ENCODE results near the gene QSOX2. TPM values are rescaled to one million over a fixed set of nuclear protein-coding genes. Genes with fewer than 3 reads are reported as not detected.

The QSOX2 gene
- total and polyA plus RNA-seq, 7 donors = 0.60 to 10.1 (median 3.5) TPM

- H3K4me3 ChIP-seq = no peak overlapping the region
- no peaks in the 10 kb centered on the region for H3K36me3 ChIP-seq
- H3K4me1 ChIP-seq = no peaks in the 10 kb centered on the region
- no peak for TF ChIP-seq EP300 (IDR thresholded peaks at IDR 0.05)
- no peak for TF ChIP-seq POLR2AphosphoS5 (IDR thresholded peaks at IDR 0.05)
- TF ChIP-seq CTCF (IDR thresholded peaks at IDR 0.05) = no peak
- TF ChIP-seq POLR2A (IDR thresholded peaks at IDR 0.05) = no peak
- intact Hi-C loops (cut with DNase I) = no loop called here
- no peak overlapping the region for H3K27ac ChIP-seq
- 84 to 90% methylated on average over 16 of the region's 16 CpGs for WGBS, 2 donors
- DNase-seq = no peak
- H3K27me3 ChIP-seq = peaks cover 2 to 48% (median 25%) of the 10 kb centered on the region in 3 donors
- H3K9me3 ChIP-seq = no peaks in the 10 kb centered on the region
Observed at GRCh38 chr9:136159851-136160250, 85.8 kb downstream of the QSOX2 start.

GRCh38 chr9:136157477-136158265, 87.9 kb downstream of the QSOX2 start:
- intact Hi-C loops (cut with DNase I) = no loop called here
- DNase-seq = no peak
- Histone ChIP-seq H3K4me1 (no peaks in the 10 kb centered on the region), H3K9me3 (no peaks in the 10 kb centered on the region), H3K27ac (no peak overlapping the region), H3K27me3 (peaks cover 4 to 52% (median 25%) of the 10 kb centered on the region in 3 donors), H3K36me3 (no peaks in the 10 kb centered on the region), H3K4me3 (no peak overlapping the region)
- WGBS, 2 donors = 65 to 68% methylated on average over 20 of the region's 20 CpGs
- TF ChIP-seq CTCF (IDR thresholded peaks at IDR 0.05) (no peak), POLR2AphosphoS5 (IDR thresholded peaks at IDR 0.05) (no peak)

Other genes with a start within 250 kb of the QSOX2 start
- 10 to 100 TPM; 41.6 to 80.0 (median 65.4) TPM for gene NACC2, start 150.5 kb downstream of the QSOX2 start, total RNA-seq
- gene NACC2, start 150.5 kb downstream of the QSOX2 start, polyA plus RNA-seq = 10 to 100 TPM in 1 of 3 donors, 1 to 10 TPM in 2; 3.6 to 14.3 (median 5.1) TPM
- gene TMEM250, start 126.9 kb downstream of the QSOX2 start, total RNA-seq = 10 to 100 TPM; 23.7 to 35.6 (median 30.2) TPM
- 10 to 100 TPM; 25.4 to 48.4 (median 27.6) TPM for gene TMEM250, start 126.9 kb downstream of the QSOX2 start, polyA plus RNA-seq
- gene LHX3, start 40.7 kb downstream of the QSOX2 start, total RNA-seq = not detected
- gene LHX3, start 40.7 kb downstream of the QSOX2 start, polyA plus RNA-seq = not detected
- not detected for gene CCDC187, start 58.3 kb upstream of the QSOX2 start, total RNA-seq
- under 1 TPM in 1 of 3 donors, not detected in 2; 0.32 TPM for gene CCDC187, start 58.3 kb upstream of the QSOX2 start, polyA plus RNA-seq
- 10 to 100 TPM in 2 of 4 donors, 1 to 10 TPM in 2; 5.0 to 16.1 (median 12.2) TPM for gene GPSM1, start 81.7 kb upstream of the QSOX2 start, total RNA-seq
- gene GPSM1, start 81.7 kb upstream of the QSOX2 start, polyA plus RNA-seq = 1 to 10 TPM; 2.3 to 4.8 (median 2.4) TPM
- 10 to 100 TPM; 19.7 to 41.9 (median 37.8) TPM for gene DNLZ, start 117.9 kb upstream of the QSOX2 start, total RNA-seq
- 10 to 100 TPM in 2 of 3 donors, 1 to 10 TPM in 1; 8.4 to 11.6 (median 10.2) TPM for gene DNLZ, start 117.9 kb upstream of the QSOX2 start, polyA plus RNA-seq
- gene CARD9, start 127.9 kb upstream of the QSOX2 start, total RNA-seq = 1 to 10 TPM; 1.5 to 6.9 (median 2.3) TPM
- 1 to 10 TPM; 1.8 to 3.0 (median 2.3) TPM for gene CARD9, start 127.9 kb upstream of the QSOX2 start, polyA plus RNA-seq
- gene SNAPC4, start 154.4 kb upstream of the QSOX2 start, total RNA-seq = 10 to 100 TPM in 1 of 4 donors, 1 to 10 TPM in 3; 2.6 to 10.8 (median 5.1) TPM
- gene SNAPC4, start 154.4 kb upstream of the QSOX2 start, polyA plus RNA-seq = 10 to 100 TPM in 1 of 3 donors, 1 to 10 TPM in 2; 1.4 to 10.4 (median 1.8) TPM
- 10 to 100 TPM; 23.2 to 42.7 (median 32.9) TPM for gene ENTR1, start 164.8 kb upstream of the QSOX2 start, total RNA-seq
- gene ENTR1, start 164.8 kb upstream of the QSOX2 start, polyA plus RNA-seq = 10 to 100 TPM; 16.2 to 47.2 (median 17.6) TPM
- 10 to 100 TPM; 22.9 to 28.5 (median 25.6) TPM for gene PMPCA, start 164.8 kb upstream of the QSOX2 start, total RNA-seq
- 10 to 100 TPM; 24.6 to 49.9 (median 30.3) TPM for gene PMPCA, start 164.8 kb upstream of the QSOX2 start, polyA plus RNA-seq
- 10 to 100 TPM in 1 of 4 donors, 1 to 10 TPM in 3; 4.6 to 12.2 (median 6.6) TPM for gene INPP5E, start 194.0 kb upstream of the QSOX2 start, total RNA-seq
- gene INPP5E, start 194.0 kb upstream of the QSOX2 start, polyA plus RNA-seq = 1 to 10 TPM; 1.8 to 7.5 (median 2.3) TPM
- 10 to 100 TPM; 22.9 to 33.9 (median 30.2) TPM for gene SEC16A, start 237.2 kb upstream of the QSOX2 start, total RNA-seq
- gene SEC16A, start 237.2 kb upstream of the QSOX2 start, polyA plus RNA-seq = 10 to 100 TPM; 22.8 to 57.0 (median 24.5) TPM